GM21737 (cell line): ENCODE results near the gene PTCH1.

Experiments
- ATAC-seq: cut with Tn5 transposase; IDR thresholded peaks from one replicate; pipeline ENCODE4 v1.9.1; 2021; ENCODE audit warnings: mild to moderate bottlenecking, moderate library complexity; ENCODE audit not compliant: unreplicated experiment

Gene PTCH1

GRCh38 chr9:95499046-95499676 lies 17.6 kb downstream of the PTCH1 start:
- no peak for ATAC-seq

DNA sequence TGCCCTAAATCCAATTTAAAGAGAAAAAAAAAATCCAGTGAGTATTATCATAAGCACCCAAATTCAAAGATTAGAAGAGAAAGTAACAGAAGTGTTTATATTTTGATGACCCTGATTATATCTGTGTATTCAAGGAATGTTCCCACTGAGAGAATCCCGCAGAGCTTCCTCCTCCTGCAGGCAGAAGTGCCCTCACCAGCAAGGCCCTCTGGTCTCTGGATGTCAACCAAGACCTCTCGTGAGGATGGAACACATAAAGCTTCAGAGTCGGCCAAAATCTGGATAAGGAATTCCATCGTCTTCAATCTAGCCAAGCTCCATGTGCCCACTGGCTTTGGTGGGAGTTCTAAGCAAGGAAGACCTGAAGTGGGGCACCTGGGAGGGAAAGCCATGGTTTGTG lies 18.1 kb downstream of the PTCH1 start:
- no peak for ATAC-seq

DNA sequence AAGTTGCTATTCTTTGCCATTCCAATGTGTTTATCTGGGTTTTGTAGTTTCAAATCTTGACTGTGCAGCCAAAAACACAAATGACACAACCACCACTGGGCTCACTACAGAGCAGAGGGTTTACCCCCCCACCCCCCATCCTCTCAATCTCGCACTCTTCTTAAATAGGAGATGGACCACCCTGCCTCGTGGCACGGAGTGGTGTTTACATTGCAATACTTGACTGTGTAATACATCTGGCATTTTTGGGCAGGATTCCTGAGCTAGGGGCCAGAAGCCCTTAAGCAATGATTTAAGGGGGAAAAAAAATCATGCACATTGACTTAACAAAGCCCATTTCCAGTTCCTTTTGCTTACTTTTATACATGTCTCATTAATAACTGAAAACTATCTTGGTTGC lies 19.0 kb downstream of the PTCH1 start:
- ATAC-seq: no peak

GRCh38 chr9:95496687-95497086 lies 20.1 kb downstream of the PTCH1 start:
- ATAC-seq: no peak

- ATAC-seq: no peak
Measured at GRCh38 chr9:95495961-95496360, 20.8 kb downstream of the PTCH1 start.

- ATAC-seq: no peak
Measured at GRCh38 chr9:95495529-95495928, 21.2 kb downstream of the PTCH1 start.

- ATAC-seq: peak; percentile 92
Measured at GRCh38 chr9:95494416-95495371, 22.1 kb downstream of the PTCH1 start.

GRCh38 chr9:95494022-95494415 lies 22.8 kb downstream of the PTCH1 start:
- ATAC-seq: peak; percentile 5

GRCh38 chr9:95493402-95493801 lies 23.4 kb downstream of the PTCH1 start:
- no peak for ATAC-seq

GRCh38 chr9:95491543-95492320 lies 25.0 kb downstream of the PTCH1 start:
- no peak for ATAC-seq

DNA sequence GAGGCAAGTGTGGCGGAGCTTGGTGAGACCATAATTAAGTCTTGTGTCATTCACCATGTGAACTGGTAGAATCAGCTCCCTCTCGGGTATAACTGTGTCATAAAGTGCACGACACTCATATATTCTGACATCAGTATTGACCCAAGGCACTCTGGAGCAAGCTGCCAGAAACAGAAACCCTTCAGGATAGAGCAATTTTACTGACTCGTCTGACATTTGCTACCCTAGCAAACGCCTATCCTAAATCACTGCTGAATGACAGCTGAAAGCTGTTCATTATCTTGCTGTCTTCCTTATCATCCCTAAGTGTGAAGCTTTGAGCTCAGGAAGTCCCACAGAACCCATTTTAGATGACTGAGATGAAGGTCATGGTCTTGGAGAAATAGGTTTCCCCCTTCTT lies 27.8 kb downstream of the PTCH1 start:
- ATAC-seq: no peak

GRCh38 chr9:95486318-95486717 lies 30.5 kb downstream of the PTCH1 start:
- no peak for ATAC-seq

DNA sequence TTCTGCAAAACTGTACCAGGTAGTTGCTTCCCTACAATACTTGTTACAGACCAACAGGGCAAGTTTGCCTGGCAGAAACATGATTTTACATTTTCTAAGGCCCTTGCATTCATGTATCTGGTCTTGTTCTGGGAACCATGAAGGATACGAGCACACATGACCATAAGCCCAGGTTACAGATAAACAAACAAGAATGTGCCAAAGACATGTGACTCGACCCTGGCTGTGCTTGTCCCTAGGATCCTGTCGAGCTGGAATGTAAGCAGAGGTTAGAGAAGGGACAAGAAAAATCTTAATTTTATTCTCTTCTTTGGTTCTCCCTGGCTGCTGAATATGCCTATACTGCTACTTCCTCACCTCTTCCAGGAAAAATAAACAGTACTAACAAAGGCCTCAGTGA lies 32.5 kb downstream of the PTCH1 start:
- ATAC-seq: no peak

GRCh38 chr9:95483431-95483830 lies 33.3 kb downstream of the PTCH1 start:
- ATAC-seq: no peak

GRCh38 chr9:95482621-95483020 lies 34.1 kb downstream of the PTCH1 start:
- ATAC-seq: no peak

DNA sequence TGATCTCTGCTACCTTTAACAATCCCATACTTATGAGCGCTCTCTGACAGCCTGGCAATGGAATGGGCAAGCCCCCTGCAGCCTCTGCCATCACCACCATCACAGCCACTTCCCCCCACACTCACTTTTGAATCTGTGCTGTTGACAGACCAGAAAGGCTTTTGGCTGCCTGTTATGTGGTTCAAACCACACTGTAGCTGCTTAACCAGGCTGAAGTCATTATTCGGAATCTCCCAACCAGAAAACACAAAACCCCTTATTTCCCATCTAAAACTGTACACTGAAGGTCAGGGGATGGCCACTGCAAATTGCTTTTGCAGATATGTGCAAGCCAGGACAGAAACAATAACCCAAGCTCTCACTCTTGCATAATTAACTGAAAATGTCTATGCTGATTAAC lies 35.8 kb downstream of the PTCH1 start:
- ATAC-seq: no peak

- ATAC-seq: no peak
Measured at GRCh38 chr9:95480346-95480745, 36.4 kb downstream of the PTCH1 start.

GRCh38 chr9:95479330-95479729 lies 37.4 kb downstream of the PTCH1 start:
- ATAC-seq: no peak

- no peak for ATAC-seq
Measured at GRCh38 chr9:95478335-95478734, 38.4 kb downstream of the PTCH1 start.

GRCh38 chr9:95477885-95478284 lies 38.9 kb downstream of the PTCH1 start:
- no peak for ATAC-seq

DNA sequence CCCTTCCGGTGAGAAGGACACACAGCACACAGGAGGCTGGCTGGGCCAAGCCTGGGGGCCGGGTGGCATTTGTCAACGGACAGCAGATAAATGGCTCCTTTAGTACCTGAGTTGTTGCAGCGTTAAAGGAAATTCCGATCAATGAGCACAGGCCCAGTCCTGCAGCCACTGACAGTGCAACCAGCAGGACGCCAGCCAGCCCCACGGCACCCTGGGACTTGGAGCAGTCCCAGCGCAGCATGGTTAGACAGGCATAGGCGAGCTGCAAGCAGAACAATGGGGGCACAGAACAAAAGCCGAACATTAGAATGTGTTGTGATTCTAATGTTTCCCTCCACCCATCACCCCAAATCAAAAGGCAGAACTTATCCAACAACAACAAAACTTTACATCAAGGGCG lies 39.3 kb downstream of the PTCH1 start:
- no peak for ATAC-seq

DNA sequence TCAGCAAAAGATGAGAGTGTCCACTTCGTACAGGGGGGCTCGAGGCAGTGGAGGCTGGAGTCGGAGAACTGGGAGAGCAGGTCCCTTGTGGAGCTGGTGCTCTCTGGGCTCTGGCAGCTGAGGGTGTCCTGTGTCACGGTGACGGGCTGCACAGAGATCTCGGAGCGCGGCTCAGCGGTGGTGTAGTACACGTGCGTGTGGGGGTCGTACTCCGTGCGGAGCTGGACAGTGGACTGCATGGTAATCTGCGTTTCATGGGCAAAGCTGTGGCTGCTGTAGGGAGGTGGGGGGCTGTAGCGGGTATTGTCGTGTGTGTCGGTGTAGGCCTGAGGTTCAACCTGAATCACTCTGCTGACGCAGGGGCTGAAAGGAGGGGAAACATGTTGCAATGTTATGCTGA lies 48.0 kb downstream of the PTCH1 start:
- ATAC-seq: no peak
